ENCODE measurements around the gene TLR10.

Gene TLR10

GRCh38 chr4:38759790-38760122, 23.0 kb downstream of the TLR10 start:
- DNase-seq: no peak

GRCh38 chr4:38759113-38759789, 23.5 kb downstream of the TLR10 start:
- DNase-seq: peak; percentile 60

GRCh38 chr4:38757945-38758600, 24.7 kb downstream of the TLR10 start:
- DNase-seq: no peak

- peak; percentile 99 for DNase-seq
These were observed 29.6 kb downstream of the TLR10 start for GRCh38 chr4:38752941-38753806.

GRCh38 chr4:38752372-38752940, 30.3 kb downstream of the TLR10 start:
- peak; percentile 49 for DNase-seq

GRCh38 chr4:38751341-38752010, 31.3 kb downstream of the TLR10 start:
- no peak for DNase-seq

GRCh38 chr4:38749336-38749735, 33.5 kb downstream of the TLR10 start:
- no peak for DNase-seq

GRCh38 chr4:38747629-38748028, 35.2 kb downstream of the TLR10 start:
- no peak for DNase-seq

- no peak for DNase-seq
These were observed 36.9 kb downstream of the TLR10 start for GRCh38 chr4:38745881-38746280.

GRCh38 chr4:38743866-38744265, 38.9 kb downstream of the TLR10 start:
- DNase-seq: peak; percentile 20

GRCh38 chr4:38740303-38740702, 42.5 kb downstream of the TLR10 start:
- no peak for DNase-seq

GRCh38 chr4:38738940-38739803, 43.6 kb downstream of the TLR10 start:
- peak; percentile 19 for DNase-seq

GRCh38 chr4:38735870-38736269, 46.9 kb downstream of the TLR10 start:
- no peak for DNase-seq

- DNase-seq: no peak
These were observed 47.9 kb downstream of the TLR10 start for GRCh38 chr4:38734911-38735310.

- no peak for DNase-seq
These were observed 48.3 kb downstream of the TLR10 start for GRCh38 chr4:38734446-38734845.

GRCh38 chr4:38733663-38734062, 49.1 kb downstream of the TLR10 start:
- DNase-seq: no peak

GRCh38 chr4:38730830-38731646, 51.8 kb downstream of the TLR10 start:
- peak; percentile 93 for DNase-seq

GRCh38 chr4:38730493-38730829, 52.3 kb downstream of the TLR10 start:
- no peak for DNase-seq

- DNase-seq: no peak
These were observed 54.1 kb downstream of the TLR10 start for GRCh38 chr4:38728631-38729141.

GRCh38 chr4:38724475-38724808, 58.3 kb downstream of the TLR10 start:
- no peak for DNase-seq

Data from fibroblast of skin of right biceps (primary cell).